K562 (cell line): ENCODE measurements around the gene CCDC178. TPM values are rescaled to one million over a fixed set of nuclear protein-coding genes. Genes with fewer than 3 reads are reported as not detected.

Source experiments
- ATAC-seq: fragments of 200-7000 bp; cut with Tn5 transposase; 3 replicates; pipeline ENCODE4 v1.9.1; 2020; ENCODE audit warnings: moderate library complexity
- BruUV-seq: library from RNA; stranded (reverse); fragments of 400-500 nt; replicated peaks from 2 replicates; lab custom pipeline; 2021; lab: Mats Ljungman, UMichigan
- CTCF ChIA-PET: fragments of 300-600 bp; formaldehyde crosslinking; extraction: SDS; loops from one replicate; lab custom pipeline; 2021; ENCODE audit warnings: low intra/inter-chr PET ratio; lab: Yijun Ruan, JAX
- POLR2A ChIA-PET: fragments of 300-600, 350-650 bp; sonication (Branson Sonifier 250); formaldehyde crosslinking; extraction: SDS; loops from one replicate; lab custom pipeline; 2021; ENCODE audit warnings: antibody characterized with exemption, inconsistent platforms; lab: Yijun Ruan, JAX
- DNase-seq, 4 experiments: peaks; one replicate each; pipeline versions ENCODE4 v3.0.0 to v3.0.0-alpha.2; 2011 to 2018; ENCODE audit warnings: low spot score in 3 of 4, mixed read lengths in 3 of 4; ENCODE audit errors: extremely low read depth in 1 of 4
- FAIRE-seq: peaks from 2 replicates; lab custom pipeline; 2011; peaks lifted over from hg19 to GRCh38; lab: Jason Lieb, UNC
- H2AFZ ChIP-seq: 2 replicates; pipeline ENCODE4 v1.6.0; 2011; ENCODE audit warnings: low read depth, low read length, control low read depth, inconsistent platforms
- H3K27ac ChIP-seq: fragments of 200-600 bp; 3 replicates; pipeline ENCODE4 v1.8.0; 2011; ENCODE audit warnings: low read depth, mild to moderate bottlenecking, control low read depth, inconsistent platforms, low read length, moderate library complexity, mixed read lengths; ENCODE audit errors: extremely low read depth
- H3K27me3 ChIP-seq, 2 experiments: fragments of 300-600 bp in 1 of 2; 2 replicates in 1 of 2; 3 replicates in 1 of 2; pipeline versions ENCODE4 v1.6.0 to v1.8.0; 2011; ENCODE audit warnings: inconsistent platforms in 2 of 2, low read length in 2 of 2, mild to moderate bottlenecking in 1 of 2, mixed read lengths in 1 of 2, moderate library complexity in 1 of 2; ENCODE audit not compliant: control insufficient read depth in 2 of 2, insufficient read depth in 2 of 2
- H3K36me3 ChIP-seq: fragments of 300-600 bp; 3 replicates; pipeline ENCODE4 v1.8.0; 2011; ENCODE audit warnings: mild to moderate bottlenecking, low read length, inconsistent platforms; ENCODE audit not compliant: control insufficient read depth, insufficient read depth
- H3K4me1 ChIP-seq, 2 experiments: fragments of 200-600 bp in 1 of 2; replicated peaks in 1 of 2; 2 replicates in 1 of 2; 3 replicates in 1 of 2; pipeline versions ENCODE4 v1.5.1 to v1.8.0; 2011; ENCODE audit warnings: inconsistent platforms in 2 of 2, low read length in 2 of 2, mild to moderate bottlenecking in 1 of 2, mixed read lengths in 1 of 2, moderate library complexity in 1 of 2; ENCODE audit not compliant: control insufficient read depth in 2 of 2, insufficient read depth in 2 of 2
- H3K4me2 ChIP-seq: 2 replicates; pipeline ENCODE4 v1.6.1; 2011; ENCODE audit warnings: low read length, control low read depth, inconsistent platforms, mixed read lengths; ENCODE audit not compliant: insufficient read depth
- H3K4me3 ChIP-seq: fragments of 200-600 bp; sonication (generic), shearing (Covaris generic); 2 replicates; pipeline ENCODE4 v1.5.1; 2016; ENCODE audit warnings: control low read depth, inconsistent platforms
- H3K79me2 ChIP-seq: fragments of 200-600 bp; 3 replicates; pipeline ENCODE4 v1.8.0; 2011; ENCODE audit warnings: low read length, inconsistent platforms; ENCODE audit not compliant: control insufficient read depth, insufficient read depth
- H3K9ac ChIP-seq, 2 experiments: 2 replicates each; pipeline versions ENCODE4 v1.6.0 to v1.6.1; 2011; ENCODE audit warnings: low read depth in 2 of 2, low read length in 2 of 2, control low read depth in 1 of 2, inconsistent platforms in 1 of 2, mild to moderate bottlenecking in 1 of 2, mixed read lengths in 1 of 2; ENCODE audit not compliant: insufficient read depth in 1 of 2
- H3K9me1 ChIP-seq: one replicate; pipeline ENCODE4 v1.6.0; 2011; ENCODE audit warnings: inconsistent platforms, mild to moderate bottlenecking, low read length, moderate library complexity; ENCODE audit not compliant: control insufficient read depth, insufficient read depth
- H3K9me3 ChIP-seq: replicated peaks from 2 replicates; pipeline ENCODE4 v1.5.1; 2011; ENCODE audit warnings: low read depth, low read length, inconsistent platforms; ENCODE audit not compliant: control insufficient read depth, insufficient read depth
- H4K20me1 ChIP-seq: replicated peaks from 2 replicates; pipeline ENCODE4 v1.6.1; 2011; ENCODE audit warnings: low read length, inconsistent platforms, mixed read lengths; ENCODE audit not compliant: control insufficient read depth, insufficient read depth
- ATF3 ChIP-seq, 2 experiments: fragments of 450-650 bp in 1 of 2; sonication (generic) in 1 of 2; formaldehyde crosslinking in 1 of 2; IDR thresholded peaks in 1 of 2; conservative IDR thresholded peaks in 1 of 2; 2 replicates each; pipeline versions ENCODE4 v1.6.1 to v1.8.1; 2016 to 2023; ENCODE audit warnings: mild to moderate bottlenecking in 2 of 2, moderate library complexity in 2 of 2, inconsistent platforms in 1 of 2, missing genetic modification reagents in 1 of 2
- ATF7 ChIP-seq: fragments of 450-650 bp; IDR thresholded peaks from 2 replicates; pipeline ENCODE4 v1.7.1; 2014; ENCODE audit warnings: mild to moderate bottlenecking, moderate library complexity
- CEBPG ChIP-seq, 3 experiments: fragments of 200-800 bp in 1 of 3; sonication (Bioruptor generic) in 1 of 3; sonication (generic) in 1 of 3; formaldehyde crosslinking in 1 of 3; IDR thresholded peaks in 2 of 3; conservative IDR thresholded peaks in 1 of 3; 2 replicates each; pipeline versions ENCODE4 v1.6.1 to v1.8.0; 2016 to 2022; ENCODE audit warnings: missing compliant biosample characterization in 2 of 3, missing genetic modification characterization in 2 of 3, mild to moderate bottlenecking in 1 of 3, missing genetic modification reagents in 1 of 3
- E2F3 ChIP-seq: fragments of 250-450 bp; sonication (Bioruptor Pico); IDR thresholded peaks from 2 replicates; pipeline ENCODE4 v1.4.0; 2020; ENCODE audit warnings: mild to moderate bottlenecking
- HLTF ChIP-seq: fragments of 450-650 bp; IDR thresholded peaks from 2 replicates; pipeline ENCODE4 v1.6.1; 2016
- LEF1 ChIP-seq: fragments of 450-650 bp; IDR thresholded peaks from 2 replicates; pipeline ENCODE4 v1.6.1; 2016; ENCODE audit warnings: mild to moderate bottlenecking
- MTA3 ChIP-seq: fragments of 450-650 bp; formaldehyde crosslinking; IDR thresholded peaks from 2 replicates; pipeline ENCODE4 v1.6.1; 2017; ENCODE audit warnings: mild to moderate bottlenecking, borderline replicate concordance
- NCOR1 ChIP-seq: fragments of 450-650 bp; IDR thresholded peaks from 2 replicates; pipeline ENCODE4 v1.6.1; 2016; ENCODE audit warnings: mild to moderate bottlenecking, moderate library complexity
- NR2F6 ChIP-seq: fragments of 450-650 bp; formaldehyde crosslinking; IDR thresholded peaks from 2 replicates; pipeline ENCODE4 v1.4.0; 2020; ENCODE audit warnings: mild to moderate bottlenecking
- PHF20 ChIP-seq: fragments of 450-650 bp; IDR thresholded peaks from 2 replicates; pipeline ENCODE4 v1.6.1; 2018; ENCODE audit not compliant: partially characterized antibody
- RAD51 ChIP-seq: fragments of 450-650 bp; IDR thresholded peaks from 2 replicates; pipeline ENCODE4 v1.7.1; 2016; ENCODE audit warnings: low read depth, mild to moderate bottlenecking, borderline replicate concordance
- RBM39 ChIP-seq: fragments of 200-400 bp; formaldehyde crosslinking; optimal IDR thresholded peaks from 2 replicates; pipeline ENCODE3; 2018; ENCODE audit warnings: low read depth, low read length
- SREBF1 ChIP-seq: fragments of 150-350 bp; IDR thresholded peaks from 2 replicates; pipeline ENCODE4 v1.6.1; 2014; ENCODE audit warnings: antibody characterized with exemption, low read depth, low read length, borderline replicate concordance
- ZKSCAN8 ChIP-seq: fragments of 200-800 bp; sonication (Bioruptor generic); IDR thresholded peaks from 2 replicates; pipeline ENCODE4 v1.6.1; 2016; ENCODE audit warnings: missing genetic modification characterization, missing compliant biosample characterization
- ZNF134 ChIP-seq: fragments of 250-450 bp; sonication (Bioruptor Pico); conservative IDR thresholded peaks from 2 replicates; pipeline ENCODE4 v1.4.0; 2020
- ZNF146 ChIP-seq: IDR thresholded peaks from one replicate; pipeline ENCODE4 v1.6.1; 2018; ENCODE audit warnings: missing compliant biosample characterization; ENCODE audit not compliant: unreplicated experiment
- WGBS: fragments of 100-300 bp; shearing (Covaris generic); methylation state at CpG from one replicate; pipeline ENCODE4 v1.1.6; 2016; ENCODE audit warnings: low coverage, mixed read lengths; ENCODE audit not compliant: insufficient coverage; ENCODE audit errors: missing lambda C conversion rate; 5-methylcytosine and 5-hydroxymethylcytosine counted together
- in situ Hi-C: fragments of 300-500 bp; cut with MboI; formaldehyde crosslinking; loops from 4 replicates; pipeline ENCODE4 v1.15.0; 2018; ENCODE audit warnings: inconsistent platforms, mixed read lengths
- intact Hi-C: fragments of 100-400 bp; cut with micrococcal nuclease; formaldehyde crosslinking; loops from 2 replicates; pipeline ENCODE4 v1.14.2; 2022
- polyA plus RNA-seq, 8 experiments: library from polyadenylated mRNA; depleted of rRNA in 4 of 8; stranded (reverse) in 5 of 8; unstranded in 3 of 8; fragments of >200 nt; fragmentation: Nextera tagmentation in 2 of 8; fragmentation: Illumina TruSeq in 1 of 8; extraction: Ambion mirVana in 2 of 8; extraction: Trizol in 1 of 8; gene quantifications; 2 replicates each; pipeline versions ENCODE4 v1.2.1 to v1.2.3, GENCODE V29; 2011 to 2014; ENCODE audit warnings: inconsistent platforms in 1 of 8, missing spikeins in 1 of 8
- total RNA-seq, 7 experiments: library from RNA; depleted of rRNA in 6 of 7; stranded (reverse); fragments of >200 nt in 6 of 7; fragmentation: Illumina TruSeq in 2 of 7; extraction: Trizol in 2 of 7; gene quantifications; 2 replicates each; pipeline versions ENCODE4 v1.2.1 to v1.2.3, GENCODE V29; 2011 to 2021; ENCODE audit warnings: low replicate concordance in 1 of 7

The CCDC178 gene
- total and polyA plus RNA-seq, 9 of the 15 experiments (the other 6 are each of a cell fraction or from before 2014, with no cell fraction given), result 0.12 to 0.47 (median 0.15) TPM; not detected in 6

- WGBS, result 0% methylated on average over 2 of the region's 2 CpGs
- no TSS peak for BruUV-seq
- Histone ChIP-seq H3K27me3 (no peaks in the 10 kb centered on the region), H3K79me2 (no peaks in the 10 kb centered on the region), H3K9me3 (no peaks in the 10 kb centered on the region; the same call in 1 of the 2 replicates), H2AFZ (no peak overlapping the region), H3K4me2 (no peak overlapping the region), H3K9me1 (no peaks in the 10 kb centered on the region), H3K4me3 (no peak overlapping the region), H3K36me3 (no peaks in the 10 kb centered on the region), H3K4me1 (no peaks in the 10 kb centered on the region), H3K9ac (no peak overlapping the region), H4K20me1 (no peaks in the 10 kb centered on the region), H3K27ac (no peak overlapping the region)
- ATAC-seq (no peak), DNase-seq (no peak), FAIRE-seq (no peak)
- in situ Hi-C loops (no loop called here), intact Hi-C loops (no loop called here)
- ChIA-PET CTCF (no interaction called here), POLR2A (no interaction called here)
- no peak for TF ChIP-seq ZNF146 (CRISPR knock-in tag)
- no peak for TF ChIP-seq HLTF
These were observed 304.4 kb downstream of the CCDC178 start for GRCh38 chr18:33135951-33136660.

- Histone ChIP-seq H3K27ac (no peak overlapping the region), H3K4me3 (no peak overlapping the region), H3K36me3 (no peaks in the 10 kb centered on the region), H3K4me1 (no peaks in the 10 kb centered on the region), H4K20me1 (no peaks in the 10 kb centered on the region), H3K9ac (no peak overlapping the region), H2AFZ (no peak overlapping the region), H3K27me3 (no peaks in the 10 kb centered on the region), H3K4me2 (no peak overlapping the region), H3K79me2 (no peaks in the 10 kb centered on the region), H3K9me1 (no peaks in the 10 kb centered on the region), H3K9me3 (no peaks in the 10 kb centered on the region; the same call in 1 of the 2 replicates)
- ChIA-PET POLR2A (no interaction called here), CTCF (no interaction called here)
- ATAC-seq (no peak), DNase-seq (no peak), FAIRE-seq (no peak)
- BruUV-seq, result no TSS peak
- intact Hi-C loops (no loop called here), in situ Hi-C loops (no loop called here)
- 0% methylated on average over 2 of the region's 2 CpGs for WGBS
- TF ChIP-seq ATF7, result no peak
- TF ChIP-seq CEBPG (CRISPR knock-in tag; IDR thresholded peaks at IDR 0.05), result no peak
- TF ChIP-seq CEBPG (tag; conservative IDR thresholded peaks at IDR 0.05 in 1 of 2, IDR thresholded peaks at IDR 0.05 in 1 of 2), result peak in 1 of 2 experiments; percentile 66; a peak in 1 of 4 replicates
- TF ChIP-seq SREBF1, result no peak
- no peak for TF ChIP-seq NCOR1
- TF ChIP-seq MTA3, result no peak
- no peak for TF ChIP-seq RBM39
- no peak for TF ChIP-seq RAD51
- no peak for TF ChIP-seq ZKSCAN8 (CRISPR knock-in tag)
- no peak for TF ChIP-seq NR2F6 (CRISPR knock-in tag)
- TF ChIP-seq ZNF134 (CRISPR knock-in tag), result no peak
- no peak for TF ChIP-seq E2F3 (CRISPR knock-in tag)
- no peak for TF ChIP-seq LEF1
- peak; percentile 33; the same call in 1 of the 2 replicates for TF ChIP-seq ATF3 (IDR thresholded peaks at IDR 0.05)
- TF ChIP-seq ATF3 (CRISPR knock-in tag; conservative IDR thresholded peaks at IDR 0.05), result no peak
- TF ChIP-seq PHF20, result no peak
These were observed 307.9 kb downstream of the CCDC178 start for GRCh38 chr18:33132657-33133056.
